Hippocampal formation (tissue), 2 donors: ENCODE data around the gene NOS1.

Experiments used
- DNase-seq, 2 donors: peaks; one replicate each; lab custom pipeline; 2025; lab: John Stamatoyannopoulos, UW

The NOS1 gene

DNA sequence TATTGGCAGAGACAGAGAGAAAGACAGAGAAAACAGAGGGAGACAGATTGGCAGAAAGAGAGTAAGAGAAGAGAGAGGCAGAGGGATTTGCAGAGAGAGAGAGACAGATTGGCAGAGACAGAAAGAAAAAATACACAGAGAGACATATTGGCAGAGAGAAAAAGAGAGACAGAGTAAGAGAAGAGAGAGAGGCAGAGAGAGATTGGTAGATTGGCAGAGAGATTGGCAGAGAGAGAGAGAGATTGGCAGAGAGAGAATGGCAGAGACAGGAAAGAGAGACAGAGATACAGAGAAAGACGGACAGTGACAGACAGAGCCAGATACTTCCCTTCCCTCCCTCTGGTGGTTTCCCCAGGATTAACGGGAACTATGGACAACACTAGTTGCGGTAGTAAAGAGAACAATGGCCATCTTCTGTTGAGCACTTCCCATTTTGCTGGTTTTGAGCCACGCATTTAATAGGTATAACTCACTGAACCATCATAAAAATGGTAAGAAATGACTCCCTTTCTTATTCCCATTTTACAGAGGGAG lies 2.6 kb upstream of the NOS1 start:
- DNase-seq: no peak

- no peak for DNase-seq
Observed at GRCh38 chr12:117363056-117363662, 1.7 kb upstream of the NOS1 start.

DNA sequence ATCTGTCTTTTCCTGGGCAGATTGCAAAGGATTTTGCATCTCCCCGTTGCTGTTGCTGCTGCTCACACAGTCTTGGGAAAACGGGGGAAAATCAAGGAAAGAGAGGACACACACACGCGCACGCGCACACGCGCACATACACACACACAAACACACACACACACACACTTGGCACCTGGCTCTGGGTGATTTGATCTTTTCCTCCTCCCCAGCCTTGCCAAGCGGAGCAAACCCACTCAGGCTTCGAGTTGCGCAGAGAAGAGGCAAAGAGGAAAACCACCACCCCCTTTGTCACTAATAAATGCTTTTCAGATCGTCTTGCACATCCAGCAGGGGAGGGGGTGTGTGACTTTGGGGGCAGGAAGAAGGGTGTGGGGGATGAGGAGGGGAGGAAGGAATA lies 965 bp upstream of the NOS1 start:
- DNase-seq: no peak

- no peak for DNase-seq
Observed at GRCh38 chr12:117361905-117362304, 479 bp upstream of the NOS1 start.

DNA sequence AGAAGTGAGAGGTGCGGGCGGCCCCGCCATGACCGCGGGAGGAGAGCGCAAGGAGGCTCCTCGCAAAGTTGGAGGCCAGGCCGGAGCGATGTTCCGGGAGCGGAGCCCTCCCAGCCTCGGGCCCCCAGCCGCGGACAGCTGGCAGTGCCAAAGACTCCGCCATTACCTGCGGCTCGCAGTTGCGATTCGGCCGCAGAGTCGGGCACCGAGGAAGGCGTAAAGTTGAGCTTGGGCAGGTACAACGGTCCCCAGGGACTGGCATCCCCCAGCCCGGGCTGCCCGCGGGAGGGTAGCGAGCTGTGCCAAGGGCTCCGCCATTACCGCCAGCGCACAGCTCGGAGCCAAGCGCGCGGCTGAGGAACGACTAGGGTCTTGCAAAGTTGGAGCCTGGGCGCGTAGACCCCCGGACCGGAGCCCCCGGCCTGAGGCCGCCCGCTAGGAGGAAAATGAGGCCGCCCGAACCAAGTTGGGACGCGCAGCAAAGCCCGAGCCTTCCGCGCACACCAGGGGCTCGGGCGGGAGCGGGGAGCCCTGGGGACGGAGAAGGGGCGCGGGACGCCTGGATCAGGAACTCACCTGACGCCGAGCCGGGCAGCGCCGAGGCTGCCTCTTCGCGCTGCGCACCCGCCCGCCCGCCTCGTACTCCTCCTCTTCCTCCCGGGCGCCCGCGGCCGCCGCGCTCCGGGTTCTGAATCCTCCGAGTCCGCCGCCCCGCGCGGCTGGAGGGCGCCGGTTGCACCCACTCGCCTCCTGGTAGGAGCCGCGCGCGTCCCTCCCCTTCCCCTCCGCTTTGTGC lies 677 bp downstream of the NOS1 start:
- no peak for DNase-seq

DNA sequence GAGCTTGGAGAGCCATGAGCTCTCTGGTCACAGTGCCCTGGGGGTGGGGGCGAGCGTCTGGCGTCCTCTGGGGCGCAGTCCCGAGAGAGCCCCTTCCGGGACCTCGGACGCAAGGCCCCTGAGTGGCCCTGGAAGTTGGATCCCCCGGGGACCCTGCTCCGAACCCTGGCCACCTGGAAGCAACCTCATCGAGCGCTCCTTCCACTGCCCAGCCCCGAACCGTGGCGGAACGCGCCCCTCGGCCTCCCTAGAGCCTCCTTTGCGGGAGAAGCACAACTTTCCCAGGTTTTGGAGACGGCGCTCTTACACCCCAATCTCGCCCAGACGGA lies 1.2 kb downstream of the NOS1 start:
- DNase-seq: no peak

DNA sequence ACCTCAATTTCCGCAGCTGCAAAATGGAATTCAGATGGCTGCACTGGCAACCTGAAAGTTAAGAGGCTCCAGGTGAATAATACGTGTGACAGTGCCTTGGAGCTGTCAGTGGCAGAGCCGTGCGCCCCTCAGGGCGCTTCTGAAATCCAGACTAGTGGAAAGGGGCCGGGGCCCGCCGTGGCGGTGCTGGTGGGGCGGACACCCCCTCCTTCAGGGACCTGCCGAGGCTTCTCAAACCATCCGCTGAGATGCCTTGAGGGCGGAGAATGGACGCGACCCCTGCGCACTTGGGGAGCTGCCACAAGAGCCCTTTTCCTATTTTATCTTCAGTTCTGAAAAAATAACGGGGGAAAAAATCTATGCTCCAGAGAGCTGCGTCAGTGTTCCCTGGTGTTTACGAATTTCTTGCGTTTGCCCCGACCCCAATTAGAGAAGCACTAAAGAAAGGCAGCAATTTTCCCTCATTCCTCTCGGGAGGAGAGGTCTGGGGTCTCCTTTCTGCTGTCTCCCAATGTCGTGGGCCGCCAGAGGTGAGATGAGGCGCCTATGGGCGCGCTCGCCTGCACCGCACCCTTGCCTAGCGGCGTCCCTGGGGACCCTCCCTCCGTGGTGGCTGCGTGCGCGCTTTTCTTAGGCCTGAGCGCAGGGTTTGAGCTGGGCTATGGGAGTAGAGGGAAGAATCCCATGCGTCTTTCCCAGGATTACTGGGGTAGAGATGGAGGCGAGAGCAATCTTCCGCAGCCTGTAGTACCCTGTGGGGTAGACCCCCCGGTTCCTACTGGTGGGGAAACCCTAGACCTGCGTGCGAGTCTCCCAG lies 2.2 kb downstream of the NOS1 start:
- DNase-seq: no peak

GRCh38 chr12:117356048-117356447 lies 5.4 kb downstream of the NOS1 start:
- no peak for DNase-seq

DNA sequence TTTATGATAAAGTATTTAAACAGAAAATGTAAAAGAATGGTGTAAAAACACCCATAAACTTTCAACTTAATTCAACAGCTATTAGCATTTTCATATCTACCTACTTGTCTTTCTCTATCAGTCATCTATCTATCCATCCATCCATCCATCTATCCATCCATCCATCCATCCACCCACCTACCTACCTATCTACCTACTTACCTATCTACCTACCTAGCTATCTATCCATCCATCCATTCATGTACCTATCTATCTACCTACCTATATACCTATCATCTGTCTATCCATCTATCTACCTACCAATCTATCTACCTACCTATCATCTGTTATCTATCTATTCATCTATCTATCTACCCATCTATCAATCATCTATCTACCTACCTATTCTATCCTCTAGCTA lies 8.5 kb downstream of the NOS1 start:
- DNase-seq: no peak

DNA sequence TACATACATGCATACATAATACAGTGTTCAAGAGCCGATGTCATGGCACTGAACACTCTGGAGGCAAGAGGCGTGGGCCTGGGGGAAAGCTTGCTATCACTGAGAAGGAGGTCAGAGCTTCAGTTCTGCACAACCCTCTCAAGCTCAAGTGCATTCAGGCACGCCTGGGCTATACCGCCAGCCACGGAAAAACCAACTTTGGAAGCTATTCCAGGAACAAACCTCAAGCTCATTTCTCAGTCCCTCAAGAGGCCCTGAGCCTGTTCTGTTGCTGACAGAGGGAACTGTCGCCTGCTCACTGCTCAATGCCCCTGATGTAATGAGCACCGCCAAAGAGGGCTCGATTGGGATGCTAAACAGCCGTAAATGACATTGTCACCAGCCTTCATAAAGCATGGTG lies 9.2 kb downstream of the NOS1 start:
- no peak for DNase-seq

DNA sequence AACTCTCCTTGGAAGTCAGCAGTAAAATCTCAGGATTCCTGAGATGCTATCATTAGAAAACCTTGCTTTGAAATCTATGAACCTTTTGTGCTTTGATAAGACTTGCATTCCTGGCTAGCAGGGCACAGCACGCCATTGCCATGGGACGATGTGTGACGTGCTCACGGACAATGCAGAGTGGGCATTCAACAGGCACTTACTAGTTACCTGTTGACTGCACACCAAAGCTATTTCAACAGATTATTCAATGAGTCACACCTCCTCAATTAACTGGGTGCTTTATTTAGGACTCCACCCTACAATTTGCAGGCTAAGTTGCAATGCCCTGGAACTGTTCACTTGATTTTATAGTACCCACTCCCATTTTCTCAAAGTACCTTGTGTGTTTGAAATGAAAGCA lies 11.3 kb downstream of the NOS1 start:
- DNase-seq: no peak

- DNase-seq: no peak
Observed at GRCh38 chr12:117347588-117347987, 13.8 kb downstream of the NOS1 start.

- DNase-seq: no peak
Observed at GRCh38 chr12:117344716-117345115, 16.7 kb downstream of the NOS1 start.

DNA sequence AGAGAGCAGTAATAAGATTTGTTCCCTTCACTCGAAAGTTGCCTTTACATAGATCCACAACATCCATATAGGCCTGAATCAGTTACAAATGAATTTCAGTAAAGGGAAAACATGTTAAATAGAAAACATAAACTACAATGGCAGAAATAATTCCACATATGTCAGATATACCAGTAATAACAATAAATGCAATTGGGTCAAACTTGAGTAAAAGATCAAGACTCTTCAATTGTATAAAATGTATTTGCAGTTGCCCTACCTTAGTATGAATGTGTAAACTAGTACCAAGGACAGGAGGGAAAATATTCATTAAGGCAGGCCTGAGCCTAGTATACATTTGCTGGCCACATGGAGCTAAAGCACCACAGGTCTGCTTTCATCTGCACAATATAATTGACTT lies 17.6 kb downstream of the NOS1 start:
- no peak for DNase-seq

DNA sequence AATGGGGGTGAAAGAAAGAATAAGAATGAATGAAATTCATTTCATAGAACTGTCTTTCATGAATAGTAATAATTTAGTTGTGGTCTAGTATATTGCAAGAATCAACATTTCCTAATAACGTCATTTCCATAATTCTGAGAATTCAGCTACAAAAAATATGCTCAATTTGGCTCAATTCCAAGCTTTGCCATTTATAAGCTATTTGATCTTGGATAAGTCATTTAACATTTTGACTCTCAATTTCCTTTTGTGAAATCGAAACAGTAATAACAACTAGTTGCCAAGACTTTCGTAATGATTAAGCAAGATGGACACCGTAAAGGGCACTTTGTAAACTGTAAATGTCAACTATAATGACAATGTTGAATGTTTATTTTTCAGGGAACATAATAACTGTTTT lies 18.1 kb downstream of the NOS1 start:
- no peak for DNase-seq

DNA sequence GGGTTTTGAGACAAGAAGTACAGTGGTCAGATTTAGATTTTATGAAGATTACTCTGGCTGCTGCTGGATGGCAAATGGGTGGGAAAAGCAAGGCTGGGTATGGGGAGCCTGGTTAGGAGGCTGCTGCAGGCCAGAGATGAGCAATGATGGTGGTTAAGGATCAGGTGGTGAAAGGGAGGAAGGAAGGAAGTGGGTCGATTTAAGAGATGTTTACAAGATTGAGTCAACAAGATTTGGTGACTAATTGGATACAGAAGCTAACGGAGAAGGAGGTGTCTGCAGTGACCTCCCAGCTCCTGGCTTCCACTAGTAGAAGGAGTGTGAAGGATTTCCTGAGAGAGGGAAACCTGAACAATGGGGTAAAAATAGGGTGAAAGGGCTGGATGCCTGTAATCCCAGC lies 18.7 kb downstream of the NOS1 start:
- no peak for DNase-seq

GRCh38 chr12:117342247-117342646 lies 19.2 kb downstream of the NOS1 start:
- DNase-seq: no peak

DNA sequence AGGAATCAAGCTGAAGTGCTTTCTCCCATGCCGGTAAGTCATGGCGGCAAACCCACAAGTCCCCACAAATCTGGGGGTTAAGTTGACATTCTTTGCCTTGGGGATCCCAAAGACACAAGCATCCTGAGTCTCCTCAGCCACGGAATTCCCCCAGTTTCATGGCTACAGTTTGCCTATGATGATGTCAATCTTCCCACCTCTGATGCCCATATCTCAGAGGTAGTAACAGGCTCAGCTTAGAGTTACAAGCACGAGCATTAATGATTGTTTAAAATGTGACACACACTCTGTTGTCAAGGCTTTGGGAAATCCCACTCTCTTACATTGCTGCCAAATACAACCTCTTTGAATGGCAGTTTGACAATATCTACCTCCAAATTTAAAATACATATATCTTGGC lies 22.3 kb downstream of the NOS1 start:
- DNase-seq: no peak

- no peak for DNase-seq
Observed at GRCh38 chr12:117334855-117335587, 26.4 kb downstream of the NOS1 start.

GRCh38 chr12:117334051-117334450 lies 27.4 kb downstream of the NOS1 start:
- DNase-seq: no peak

DNA sequence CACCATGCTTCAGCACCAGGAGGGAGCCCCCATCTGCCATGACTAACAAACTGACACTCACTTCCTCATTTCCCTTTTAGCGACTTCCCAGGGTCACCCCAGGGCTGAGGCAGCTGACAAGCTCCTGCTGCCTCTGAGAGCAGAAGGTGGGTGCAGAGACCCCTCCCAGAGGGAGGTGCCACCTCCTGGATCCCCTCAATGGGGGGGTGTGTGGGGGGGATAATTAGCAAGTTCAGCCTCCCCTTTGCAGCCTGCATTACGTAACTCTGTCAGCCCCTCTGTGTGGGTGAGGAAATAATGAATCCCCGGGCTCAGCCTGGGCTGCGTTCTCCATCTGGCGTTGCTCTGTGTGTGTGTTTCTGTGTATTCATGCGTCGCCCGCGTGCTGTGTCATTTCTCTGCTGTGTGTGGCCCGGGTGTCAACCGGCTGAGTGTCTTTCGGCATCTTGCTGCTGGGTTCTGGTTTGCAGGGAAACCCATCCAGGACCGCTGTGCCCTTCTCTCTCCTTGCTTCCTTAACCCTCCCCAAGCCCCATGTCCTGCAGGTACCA lies 28.0 kb downstream of the NOS1 start:
- DNase-seq: no peak

- DNase-seq: no peak
Observed at GRCh38 chr12:117331691-117332090, 29.7 kb downstream of the NOS1 start.
